Activated CD8-positive, alpha-beta T cell treated with anti-CD3 and anti-CD28 coated beads, Interleukin-2, amount 10 ng/mL, durations not matched to agents 7 days and 5 days (primary cell): Measurements from ENCODE around the gene CHCT1. TPM values are rescaled to one million over a fixed set of nuclear protein-coding genes. Genes with fewer than 3 reads are reported as not detected.

Source experiments
- ATAC-seq: fragments of 150-1000 bp; cut with Tn5 transposase; one replicate; pipeline ENCODE4 v1.10.0; 2021; ENCODE audit warnings: moderate library complexity
- CTCF ChIA-PET: fragments of 350-600 bp; sonication (Branson Sonifier 250); formaldehyde crosslinking; loops from one replicate; lab custom pipeline; 2021; ENCODE audit warnings: antibody characterized with exemption; lab: Charles Lee
- POLR2A ChIA-PET: fragments of 350-600 bp; sonication (Branson Sonifier 250); formaldehyde crosslinking; loops from one replicate; lab custom pipeline; 2021; ENCODE audit warnings: antibody characterized with exemption; lab: Charles Lee
- DNase-seq: peaks from one replicate; pipeline ENCODE4 v3.0.0-alpha.2; 2020
- H3K27ac Mint-ChIP-seq: one replicate; pipeline ENCODE4 v1.8.0; 2021; ENCODE audit warnings: mild to moderate bottlenecking, mixed read lengths
- H3K27me3 Mint-ChIP-seq: one replicate; pipeline ENCODE4 v1.8.0; 2021; ENCODE audit warnings: low read depth, mixed read lengths
- H3K36me3 Mint-ChIP-seq: one replicate; pipeline ENCODE4 v1.8.0; 2021; ENCODE audit warnings: low read depth, mixed read lengths
- H3K4me1 Mint-ChIP-seq: one replicate; pipeline ENCODE4 v1.8.0; 2021; ENCODE audit warnings: low read depth, mixed read lengths
- H3K4me3 Mint-ChIP-seq: one replicate; pipeline ENCODE4 v1.8.0; 2021; ENCODE audit warnings: mild to moderate bottlenecking, mixed read lengths
- H3K9me3 Mint-ChIP-seq: one replicate; pipeline ENCODE4 v1.8.0; 2022; ENCODE audit warnings: mixed read lengths; ENCODE audit not compliant: insufficient read depth
- total RNA-seq, 2 experiments: library from RNA; stranded (reverse); gene quantifications; one replicate each; pipeline ENCODE4 v1.2.3, GENCODE V29; 2021

The CHCT1 gene
- total RNA-seq, 2 experiments from 2014 or later = not detected

DNA sequence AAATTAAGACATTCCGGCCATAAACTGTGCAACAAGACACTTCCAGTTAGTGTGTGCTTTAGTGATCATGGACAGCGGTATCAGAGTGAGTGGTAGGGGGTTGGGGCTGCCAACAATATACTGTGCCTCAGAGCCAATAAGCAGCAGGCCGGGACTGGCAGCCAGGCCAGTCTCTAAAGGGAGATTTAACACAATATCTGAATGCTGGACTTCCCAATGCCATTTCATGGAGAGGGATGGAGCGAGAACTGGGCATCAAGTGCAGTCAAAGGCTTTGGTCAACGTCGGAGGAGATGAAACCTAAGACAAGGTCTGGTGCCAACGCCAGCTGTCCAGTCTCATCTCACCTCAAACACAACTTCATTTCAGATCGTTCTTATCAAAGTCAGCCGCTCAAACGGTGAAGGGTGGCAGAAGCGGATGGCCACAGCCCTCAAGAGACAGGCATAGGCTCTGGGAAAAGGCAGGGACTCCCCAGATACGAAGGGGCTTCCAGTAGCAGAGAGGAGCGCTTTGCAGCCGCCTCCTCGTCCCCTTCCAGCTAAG lies 31.3 kb upstream of the CHCT1 start:
- H3K9me3 Mint-ChIP-seq = no peaks in the 10 kb centered on the region
- H3K4me1 Mint-ChIP-seq = peaks cover 44% of the 10 kb centered on the region
- ChIA-PET CTCF (interaction anchor here (1.0 to 3.1 kb wide), 2 partner anchors 30 to 159 kb away, joined by 4 to 11 read pairs; no protein-coding TSS in a partner anchor), POLR2A (interaction anchor here (0.6 to 2.1 kb wide), 8 partner anchors 14 to 287 kb away, joined by 3 to 13 read pairs (median 3); partner anchors contain the start of genes BCAS3 and PPM1D)
- no peak for ATAC-seq
- peak; percentile 43 for DNase-seq
- peaks cover 12% of the 10 kb centered on the region for H3K36me3 Mint-ChIP-seq
- H3K27me3 Mint-ChIP-seq = no peaks in the 10 kb centered on the region
- H3K27ac Mint-ChIP-seq = peak overlapping the region; percentile 99
- peak overlapping the region; percentile 94 for H3K4me3 Mint-ChIP-seq

DNA sequence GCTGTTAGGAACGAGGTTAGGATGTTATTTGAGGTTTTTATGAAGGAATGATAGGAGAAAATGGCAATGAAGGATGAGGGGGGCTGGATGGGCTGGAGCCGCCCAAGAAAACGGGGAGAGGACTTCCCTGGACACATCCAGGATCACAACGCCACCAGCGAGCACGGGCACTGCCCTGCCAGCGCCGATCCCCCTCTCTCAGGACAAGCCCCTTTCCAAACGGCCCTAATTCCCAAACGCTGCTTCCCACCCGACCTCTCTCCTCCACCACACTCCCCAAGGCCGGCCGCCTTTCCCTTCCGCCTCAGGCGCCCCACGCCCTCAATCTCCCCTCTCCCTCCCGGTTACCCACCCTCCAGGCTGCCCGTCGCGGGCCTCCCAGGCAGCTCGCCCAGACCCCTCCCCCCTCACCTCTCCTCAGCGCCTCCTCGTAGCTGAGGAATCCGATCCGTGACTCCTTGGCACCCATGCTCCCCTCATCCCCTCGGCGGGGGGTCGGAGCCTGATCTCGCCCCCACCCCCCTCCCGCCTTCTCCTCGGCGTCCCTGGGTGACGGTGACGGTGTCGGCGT lies 30.7 kb upstream of the CHCT1 start:
- Mint-ChIP-seq H3K4me1 (peaks cover 45% of the 10 kb centered on the region), H3K4me3 (peak overlapping the region; percentile 94), H3K9me3 (no peaks in the 10 kb centered on the region), H3K27ac (peak overlapping the region; percentile 99), H3K36me3 (peaks cover 14% of the 10 kb centered on the region), H3K27me3 (no peaks in the 10 kb centered on the region)
- CTCF ChIA-PET = interaction anchor here (0.9 to 1.4 kb wide), 3 partner anchors 13 to 35 kb away, joined by 3 to 5 read pairs (median 4); no protein-coding TSS in a partner anchor
- DNase-seq (no peak), ATAC-seq (peak; percentile 54)
- POLR2A ChIA-PET = interaction anchor here (0.6 to 2.1 kb wide), 9 partner anchors 13 to 772 kb away, joined by 3 to 13 read pairs (median 3); partner anchors contain the start of genes BCAS3 and PPM1D

DNA sequence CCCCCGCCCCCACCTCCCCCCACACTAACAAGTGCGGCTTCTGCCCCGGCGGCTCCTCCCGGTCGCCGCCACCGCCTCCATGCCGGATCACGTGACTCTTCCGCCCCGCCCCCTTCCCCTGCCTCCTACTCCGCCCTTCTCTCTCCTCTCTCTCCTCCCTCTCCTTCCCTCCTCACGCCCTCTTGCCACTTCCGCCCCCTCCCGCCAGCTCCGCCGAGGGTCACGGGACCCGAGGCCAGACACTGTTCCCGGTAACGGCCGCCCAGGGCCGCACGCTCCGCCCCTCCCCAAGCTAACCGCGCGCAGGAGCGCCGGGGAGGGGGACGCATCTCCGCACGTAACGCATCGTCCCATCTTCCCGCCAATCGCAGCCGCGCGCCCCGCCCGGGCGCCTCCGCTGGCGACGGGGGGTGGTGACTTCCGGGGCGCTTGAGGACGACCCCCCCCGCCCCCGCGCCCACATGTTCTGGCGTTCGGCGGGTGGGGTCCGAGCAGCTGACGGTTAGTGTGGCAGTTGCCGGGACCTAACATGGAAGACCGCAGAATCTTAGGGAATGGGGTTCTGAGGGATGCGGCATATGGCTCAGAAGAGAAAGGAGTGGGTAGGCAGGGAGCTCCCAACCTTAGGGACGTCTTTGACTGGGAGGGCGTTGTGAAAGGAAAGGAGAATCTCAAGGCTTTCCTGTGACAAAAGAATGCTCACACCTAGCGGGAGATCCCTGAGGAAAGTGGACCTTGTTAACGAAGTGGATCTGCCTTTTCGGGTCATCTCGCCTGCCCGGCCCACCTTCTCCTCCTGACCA lies 30.0 kb upstream of the CHCT1 start, which contains the start of gene USP32:
Gene USP32, minus strand, starts transcription at position 92 of the 803 bp plus-strand sequence. CDS start 194 bp downstream, outside the sequence.
- H3K36me3 Mint-ChIP-seq = peaks cover 14% of the 10 kb centered on the region
- H3K27me3 Mint-ChIP-seq = no peaks in the 10 kb centered on the region
- ATAC-seq (peak; percentile 89), DNase-seq (peak; percentile 99)
- H3K9me3 Mint-ChIP-seq = no peaks in the 10 kb centered on the region
- ChIA-PET POLR2A (interaction anchor here (0.6 to 2.1 kb wide), 9 partner anchors 13 to 773 kb away, joined by 3 to 13 read pairs (median 3); partner anchors contain the start of genes BCAS3 and PPM1D), CTCF (interaction anchor here (0.9 to 1.6 kb wide), 4 partner anchors 13 to 38 kb away, joined by 3 to 5 read pairs (median 4); no protein-coding TSS in a partner anchor)
- peak within 1 kb of the TSS; percentile 94 for H3K4me3 Mint-ChIP-seq
- H3K27ac Mint-ChIP-seq = peak within 1 kb of the TSS; percentile 99
- peaks cover 49% of the 10 kb centered on the region for H3K4me1 Mint-ChIP-seq

DNA sequence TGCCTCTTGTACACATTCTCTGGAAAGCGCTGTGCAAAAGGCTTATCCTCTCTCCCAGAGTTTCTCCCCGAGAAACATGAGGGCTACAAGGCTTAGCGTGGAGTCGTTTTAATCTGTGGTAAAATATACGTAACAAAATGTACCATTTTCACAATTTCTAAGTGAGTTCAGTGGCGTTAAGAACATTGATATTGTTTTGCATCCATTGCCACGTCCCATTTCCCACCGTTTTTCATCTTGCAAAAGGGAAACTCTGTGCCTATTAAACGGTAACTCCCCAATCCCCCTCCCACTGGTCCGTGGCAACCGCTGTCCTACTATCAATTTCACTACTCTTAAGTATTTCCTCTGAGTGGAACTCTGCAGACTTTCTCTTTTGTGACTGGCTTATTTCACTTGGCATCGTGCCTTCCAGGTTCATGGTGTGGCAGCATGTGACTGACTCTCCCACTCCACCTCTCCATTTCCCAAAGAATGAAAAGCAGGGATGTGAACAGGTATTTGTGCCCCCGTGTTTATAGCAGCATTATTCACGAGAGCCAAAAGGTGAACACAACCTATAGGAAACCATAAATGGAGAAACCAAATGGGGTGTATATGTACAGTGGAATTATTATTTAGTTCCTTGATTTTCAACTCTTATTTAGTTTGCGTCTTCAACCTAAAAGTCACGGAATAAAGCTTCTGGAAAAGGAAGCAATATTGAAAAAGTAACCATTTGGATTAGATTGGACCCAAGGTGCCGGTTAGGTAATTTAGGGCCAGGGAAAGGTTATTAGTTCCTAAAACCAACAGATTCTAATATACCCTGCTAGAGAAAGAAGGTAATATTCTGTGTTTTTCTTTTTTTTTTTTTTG lies 29.2 kb upstream of the CHCT1 start:
- H3K36me3 Mint-ChIP-seq = peaks cover 14% of the 10 kb centered on the region
- no peaks in the 10 kb centered on the region for H3K27me3 Mint-ChIP-seq
- DNase-seq (peak; percentile 44), ATAC-seq (no peak)
- peak overlapping the region; percentile 94 for H3K4me3 Mint-ChIP-seq
- H3K4me1 Mint-ChIP-seq = peaks cover 56% of the 10 kb centered on the region
- ChIA-PET POLR2A (interaction anchor here (1.3 to 2.1 kb wide), 2 partner anchors 207 to 774 kb away, joined by 3 to 13 read pairs; partner anchors contain the start of gene PPM1D), CTCF (interaction anchor here (0.9 to 1.6 kb wide), 3 partner anchors 28 to 39 kb away, joined by 3 read pairs; no protein-coding TSS in a partner anchor)
- peak overlapping the region; percentile 99 for H3K27ac Mint-ChIP-seq
- H3K9me3 Mint-ChIP-seq = no peaks in the 10 kb centered on the region

DNA sequence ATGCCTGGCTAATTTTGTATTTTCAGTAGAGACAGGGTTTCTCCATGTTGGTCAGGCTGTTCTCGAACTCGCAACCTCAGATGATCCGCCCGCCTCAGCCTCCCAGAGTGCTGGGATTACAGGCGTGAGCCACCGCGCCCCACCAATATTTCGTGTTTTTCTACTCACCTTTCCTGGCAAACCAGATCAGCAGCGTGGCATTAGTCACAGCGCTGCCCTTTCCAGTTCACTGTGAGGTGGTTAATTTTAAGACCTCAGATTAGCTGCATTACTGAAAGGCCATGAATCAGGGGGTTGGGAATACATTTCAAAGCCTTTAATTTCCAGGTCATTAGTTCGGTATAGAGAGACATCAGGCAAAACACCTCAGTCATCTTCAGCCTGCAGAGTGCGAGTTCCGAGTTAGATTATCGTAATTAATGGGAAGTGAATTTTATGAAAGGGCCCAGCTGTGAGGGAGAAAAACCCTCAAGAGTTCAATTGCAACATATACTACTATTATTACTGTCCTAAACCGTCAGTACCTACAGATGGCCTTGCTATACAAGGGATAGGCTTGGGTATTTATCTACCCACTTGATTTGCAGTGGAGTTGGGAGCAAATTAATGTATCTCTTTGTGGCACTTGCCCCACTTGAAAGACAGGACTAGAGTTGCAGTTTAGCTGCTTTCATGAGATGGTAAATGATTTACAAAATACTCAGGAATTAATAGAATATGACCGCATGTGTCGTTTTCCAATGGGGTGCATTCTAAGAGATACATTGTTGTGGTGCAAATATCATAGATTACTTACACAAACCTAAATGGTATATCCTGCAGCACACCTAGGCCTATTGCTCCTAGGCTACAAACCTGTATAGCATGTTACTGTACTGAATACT lies 28.2 kb upstream of the CHCT1 start:
- no peak for DNase-seq
- peaks cover 14% of the 10 kb centered on the region for H3K36me3 Mint-ChIP-seq
- peaks cover 60% of the 10 kb centered on the region for H3K4me1 Mint-ChIP-seq
- no peaks in the 10 kb centered on the region for H3K27me3 Mint-ChIP-seq
- H3K4me3 Mint-ChIP-seq = peak overlapping the region; percentile 28
- H3K27ac Mint-ChIP-seq = peak overlapping the region; percentile 34
- ChIA-PET POLR2A (no interaction called here), CTCF (interaction anchor here (0.6 to 1.6 kb wide), 3 partner anchors 27 to 40 kb away, joined by 3 read pairs; no protein-coding TSS in a partner anchor)
- ATAC-seq = no peak
- no peaks in the 10 kb centered on the region for H3K9me3 Mint-ChIP-seq

DNA sequence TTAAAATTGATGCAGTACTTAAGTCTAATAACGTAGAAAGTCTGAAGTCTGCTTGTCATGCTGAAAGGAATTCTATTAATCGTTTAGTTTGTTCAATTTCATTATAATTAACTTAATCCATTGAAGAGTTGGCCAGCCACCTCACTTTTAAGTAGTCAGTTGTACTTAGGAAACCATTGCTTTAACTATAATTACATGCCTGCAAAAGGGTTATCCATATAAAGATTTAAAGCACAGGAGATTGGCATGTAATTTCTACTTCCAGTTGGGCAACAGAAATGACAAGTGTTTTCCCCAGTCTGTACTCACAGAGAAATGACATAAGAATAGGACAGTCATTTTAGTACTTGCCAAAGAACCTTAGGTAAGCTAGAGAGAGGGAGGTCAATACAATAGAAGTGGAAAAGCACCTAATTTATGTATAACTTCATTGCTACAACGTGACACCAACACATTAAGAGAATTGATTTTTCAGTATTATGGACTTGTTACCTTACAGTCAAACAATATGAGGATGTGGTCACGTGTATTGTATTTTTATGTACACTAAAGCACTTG lies 26.7 kb upstream of the CHCT1 start:
- DNase-seq (no peak), ATAC-seq (no peak)
- Mint-ChIP-seq H3K4me3 (no peak overlapping the region), H3K4me1 (peaks cover 59% of the 10 kb centered on the region), H3K27me3 (no peaks in the 10 kb centered on the region), H3K9me3 (no peaks in the 10 kb centered on the region), H3K27ac (no peak overlapping the region), H3K36me3 (peaks cover 13% of the 10 kb centered on the region)
- ChIA-PET CTCF (no interaction called here), POLR2A (no interaction called here)

DNA sequence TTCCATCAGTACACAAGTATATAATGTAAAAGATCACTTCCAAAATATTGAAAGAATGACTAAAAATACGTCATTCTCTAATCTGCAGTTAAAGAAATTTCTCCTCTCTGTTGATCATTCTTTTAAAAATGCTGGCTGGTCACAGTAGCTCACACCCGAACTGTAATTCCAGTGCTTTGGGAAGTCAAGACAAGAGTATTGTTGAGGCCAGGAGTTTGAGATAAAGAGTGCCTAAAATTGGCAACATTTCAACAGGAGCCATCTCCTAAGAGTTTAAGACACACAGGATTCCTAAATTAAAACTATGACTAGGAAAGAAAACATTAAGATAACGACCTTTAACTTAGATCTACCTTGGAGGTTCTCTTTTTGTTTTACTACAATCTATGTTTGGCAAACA lies 25.9 kb upstream of the CHCT1 start:
- ATAC-seq (no peak), DNase-seq (no peak)
- Mint-ChIP-seq H3K4me3 (no peak overlapping the region), H3K9me3 (no peaks in the 10 kb centered on the region), H3K4me1 (peaks cover 58% of the 10 kb centered on the region), H3K27ac (peak overlapping the region; percentile 54), H3K36me3 (peaks cover 13% of the 10 kb centered on the region), H3K27me3 (no peaks in the 10 kb centered on the region)
- ChIA-PET CTCF (no interaction called here), POLR2A (no interaction called here)

DNA sequence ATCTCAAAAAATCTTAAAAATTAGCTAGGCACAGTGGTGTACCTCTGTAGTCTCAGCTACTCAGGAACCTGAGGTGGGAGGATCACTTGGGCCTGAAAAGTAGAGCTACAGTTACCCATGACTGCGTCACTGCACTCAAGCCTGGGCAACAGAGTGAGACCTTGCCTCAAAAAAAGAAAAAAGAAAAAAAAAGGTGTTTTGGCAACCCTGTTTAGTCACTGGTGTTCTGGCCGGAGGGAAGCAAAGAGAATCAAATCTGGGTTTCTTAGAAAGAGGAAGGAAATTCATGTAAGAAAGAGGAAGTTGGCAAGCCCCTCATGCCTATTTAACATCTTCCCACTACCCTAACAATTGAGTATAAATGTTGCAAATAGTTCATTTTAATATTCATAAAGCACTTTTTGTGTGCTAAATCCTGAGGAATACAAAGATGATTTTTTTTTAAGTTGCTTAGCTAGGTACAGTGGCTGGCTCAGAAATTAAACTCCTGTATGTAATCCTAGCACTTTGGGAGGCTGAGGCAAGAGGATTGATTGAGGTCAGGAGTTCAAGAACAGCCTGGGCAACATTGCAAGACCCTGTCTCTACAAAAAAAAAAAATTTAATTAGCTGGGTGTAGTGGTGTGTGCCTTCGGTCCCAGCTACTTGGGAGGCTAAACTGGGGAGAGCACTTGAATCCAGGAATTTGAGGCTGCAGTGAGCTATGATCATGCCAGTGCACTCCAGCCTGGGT lies 23.9 kb upstream of the CHCT1 start:
- Mint-ChIP-seq H3K4me3 (peak overlapping the region; percentile 53), H3K4me1 (peaks cover 54% of the 10 kb centered on the region), H3K27me3 (no peaks in the 10 kb centered on the region), H3K36me3 (peaks cover 9% of the 10 kb centered on the region), H3K27ac (peak overlapping the region; percentile 91), H3K9me3 (no peaks in the 10 kb centered on the region)
- ChIA-PET CTCF (interaction anchor here (0.6 to 1.4 kb wide), 4 partner anchors 11 to 240 kb away, joined by 3 read pairs; no protein-coding TSS in a partner anchor), POLR2A (interaction anchor here (0.8 kb wide), 1 partner anchor 164 kb away, joined by 3 read pairs; no protein-coding TSS in a partner anchor)
- peak; percentile 49 for ATAC-seq
- DNase-seq = peak; percentile 28

DNA sequence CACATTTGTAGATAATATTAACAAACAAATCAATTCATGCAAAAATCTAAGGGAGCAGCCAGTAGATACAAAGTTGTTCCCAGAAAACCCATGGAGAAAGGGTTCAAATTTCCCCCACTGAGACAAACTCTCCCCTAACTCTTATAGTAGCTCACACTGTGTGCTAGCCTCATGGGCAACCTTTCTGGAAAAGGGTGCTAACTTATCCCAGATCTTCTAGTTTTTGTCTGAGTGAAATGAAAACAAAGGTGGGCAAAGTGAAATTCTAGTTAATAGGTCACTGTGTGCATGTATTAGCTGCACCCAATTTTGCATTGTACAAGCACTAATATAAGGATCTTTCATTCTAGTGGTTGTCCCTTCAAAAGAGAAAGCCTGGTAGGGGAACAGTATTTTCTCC lies 20.5 kb upstream of the CHCT1 start:
- H3K36me3 Mint-ChIP-seq = no peaks in the 10 kb centered on the region
- no peak for ATAC-seq
- H3K9me3 Mint-ChIP-seq = no peaks in the 10 kb centered on the region
- no peak for DNase-seq
- no peak overlapping the region for H3K27ac Mint-ChIP-seq
- no peaks in the 10 kb centered on the region for H3K27me3 Mint-ChIP-seq
- H3K4me3 Mint-ChIP-seq = no peak overlapping the region
- CTCF ChIA-PET = no interaction called here
- POLR2A ChIA-PET = no interaction called here
- peaks cover 37% of the 10 kb centered on the region for H3K4me1 Mint-ChIP-seq
